HCT116 (cell line): ENCODE results near the gene DLEU7.

Experiments used
- ATF3 ChIP-seq: IDR thresholded peaks from 2 replicates; pipeline ENCODE4 v1.6.1; 2012
- CEBPB ChIP-seq: IDR thresholded peaks from 2 replicates; pipeline ENCODE4 v1.6.1; 2012; ENCODE audit warnings: low read depth
- CTCF ChIP-seq, 3 experiments: fragments of 200-600 bp in 1 of 3; sonication (generic) in 1 of 3; IDR thresholded peaks in 2 of 3; conservative IDR thresholded peaks in 1 of 3; 2 replicates each; pipeline ENCODE4 v1.5.1; 2012 to 2017; ENCODE audit warnings: low read depth in 2 of 3, low read length in 2 of 3, antibody characterized with exemption in 1 of 3, borderline replicate concordance in 1 of 3, control low read depth in 1 of 3, mild to moderate bottlenecking in 1 of 3, mixed read lengths in 1 of 3, mixed run types in 1 of 3, moderate library complexity in 1 of 3; ENCODE audit not compliant: insufficient read depth in 1 of 3
- EZH2 ChIP-seq: fragments of 200-600 bp; sonication (generic); IDR thresholded peaks from 2 replicates; pipeline ENCODE4 v1.6.1; 2017; ENCODE audit warnings: antibody characterized with exemption, mixed run types
- JUND ChIP-seq: IDR thresholded peaks from 2 replicates; pipeline ENCODE4 v1.6.1; 2012
- MAX ChIP-seq: IDR thresholded peaks from 2 replicates; pipeline ENCODE4 v1.6.1; 2012
- POLR2A ChIP-seq: IDR thresholded peaks from 2 replicates; pipeline ENCODE4 v1.7.0; 2011; ENCODE audit warnings: borderline replicate concordance; ENCODE audit not compliant: insufficient read depth, insufficient read length; ENCODE audit errors: extremely low read depth
- POLR2AphosphoS5 ChIP-seq: IDR thresholded peaks from 2 replicates; pipeline ENCODE4 v1.6.1; 2011; ENCODE audit warnings: mild to moderate bottlenecking, low read depth, low read length, moderate library complexity
- RAD21 ChIP-seq: IDR thresholded peaks from 2 replicates; pipeline ENCODE4 v1.6.1; 2012; ENCODE audit warnings: low read depth, mild to moderate bottlenecking
- REST ChIP-seq: IDR thresholded peaks from 2 replicates; pipeline ENCODE4 v1.6.1; 2012; ENCODE audit warnings: low read depth
- SIN3A ChIP-seq: IDR thresholded peaks from 2 replicates; pipeline ENCODE4 v1.6.1; 2012; ENCODE audit warnings: low read depth
- YY1 ChIP-seq: IDR thresholded peaks from 2 replicates; pipeline ENCODE4 v1.6.1; 2011; ENCODE audit warnings: low read length, low read depth, moderate library complexity, mild to moderate bottlenecking; ENCODE audit not compliant: insufficient replicate concordance; ENCODE audit errors: extremely low read depth
- ZBTB33 ChIP-seq: IDR thresholded peaks from 2 replicates; pipeline ENCODE4 v1.6.1; 2011; ENCODE audit warnings: mild to moderate bottlenecking, low read length, moderate library complexity; ENCODE audit not compliant: insufficient replicate concordance; ENCODE audit errors: extremely low read depth

GRCh38 chr13:50866817-50867636 lies 23.5 kb upstream of the DLEU7 start:
- TF ChIP-seq CTCF (IDR thresholded peaks at IDR 0.05 in 2 of 3, conservative IDR thresholded peaks at IDR 0.05 in 1 of 3; ENCODE audit: borderline replicate concordance in 1 of 3, insufficient read depth in 1 of 3, low read depth in 2 of 3, low read length in 2 of 3) (no peak), POLR2A (no peak), RAD21 (no peak), SIN3A (no peak), CEBPB (no peak), POLR2AphosphoS5 (no peak), ATF3 (no peak), JUND (no peak), EZH2 (no peak), REST (no peak), YY1 (no peak), ZBTB33 (no peak), MAX (no peak)
